Measurements from ENCODE around the gene RUNX2.

Gene RUNX2

GRCh38 chr6:45351667-45352066 lies 23.5 kb downstream of the RUNX2 start:
- no peak for DNase-seq

GRCh38 chr6:45353654-45354053 lies 25.5 kb downstream of the RUNX2 start:
- DNase-seq: no peak

GRCh38 chr6:45364466-45364865 lies 36.3 kb downstream of the RUNX2 start:
- DNase-seq: no peak

GRCh38 chr6:45365036-45365435 lies 36.9 kb downstream of the RUNX2 start:
- no peak for DNase-seq

GRCh38 chr6:45366534-45366933 lies 38.4 kb downstream of the RUNX2 start:
- DNase-seq: no peak

- no peak for DNase-seq
These were observed 39.9 kb downstream of the RUNX2 start for GRCh38 chr6:45367999-45368398.

GRCh38 chr6:45369870-45370269 lies 41.7 kb downstream of the RUNX2 start:
- DNase-seq: no peak

- DNase-seq: no peak
These were observed 43.9 kb downstream of the RUNX2 start for GRCh38 chr6:45371924-45372573.

GRCh38 chr6:45375449-45375848 lies 47.3 kb downstream of the RUNX2 start:
- DNase-seq: no peak

GRCh38 chr6:45376310-45377042 lies 48.3 kb downstream of the RUNX2 start:
- no peak for DNase-seq

GRCh38 chr6:45377043-45377553 lies 49.0 kb downstream of the RUNX2 start:
- no peak for DNase-seq

GRCh38 chr6:45377554-45378333 lies 49.6 kb downstream of the RUNX2 start, which contains the start of gene SUPT3H:
Gene SUPT3H, minus strand, starts transcription at chr6:45377934.
- DNase-seq: peak; percentile 96

GRCh38 chr6:45378334-45378926 lies 50.3 kb downstream of the RUNX2 start:
- DNase-seq: no peak

GRCh38 chr6:45382391-45382790 lies 54.3 kb downstream of the RUNX2 start:
- no peak for DNase-seq

- DNase-seq: no peak
These were observed 58.4 kb downstream of the RUNX2 start for GRCh38 chr6:45386501-45386900.

- no peak for DNase-seq
These were observed 59.1 kb downstream of the RUNX2 start for GRCh38 chr6:45387236-45387635.

GRCh38 chr6:45388328-45388727 lies 60.2 kb downstream of the RUNX2 start:
- DNase-seq: no peak

- no peak for DNase-seq
These were observed 66.5 kb downstream of the RUNX2 start for GRCh38 chr6:45394586-45395095.

- DNase-seq: no peak
These were observed 70.1 kb downstream of the RUNX2 start for GRCh38 chr6:45398075-45398813.

GRCh38 chr6:45400021-45400420 lies 71.9 kb downstream of the RUNX2 start:
- DNase-seq: no peak

GRCh38 chr6:45411959-45412358 lies 83.8 kb downstream of the RUNX2 start:
- no peak for DNase-seq

GRCh38 chr6:45415315-45415714 lies 87.2 kb downstream of the RUNX2 start:
- no peak for DNase-seq
